Thyroid gland (tissue), 4 donors: ENCODE results near the gene ADGRF3. TPM values are rescaled to one million over a fixed set of nuclear protein-coding genes. Genes with fewer than 3 reads are reported as not detected.

Experiments
- DNase-seq, 2 donors: peaks; one replicate each; pipeline ENCODE4 v3.0.0-alpha.2; 2019
- H3K27ac ChIP-seq, 3 donors: fragments of 200-600 bp; sonication (generic); 1 replicate in 2 of 3; 2 replicates in 1 of 3; pipeline ENCODE4 v1.5.1; 2016 to 2019; ENCODE audit warnings: mild to moderate bottlenecking in 1 of 3, moderate library complexity in 1 of 3
- H3K27me3 ChIP-seq: fragments of 200-600 bp; sonication (generic); one replicate; pipeline ENCODE4 v1.5.1; 2019
- H3K36me3 ChIP-seq, 2 donors: fragments of 200-600 bp; sonication (generic); one replicate each; pipeline ENCODE4 v1.5.1; 2016 to 2019
- H3K4me1 ChIP-seq, 2 donors: fragments of 200-600 bp; sonication (generic); one replicate each; pipeline ENCODE4 v1.5.1; 2017 to 2019
- H3K4me3 ChIP-seq, 3 donors: fragments of 200-600 bp; sonication (generic); replicated peaks in 1 of 3; 1 replicate in 2 of 3; 2 replicates in 1 of 3; pipeline ENCODE4 v1.5.1; 2016; ENCODE audit warnings: mild to moderate bottlenecking in 1 of 3
- H3K9me3 ChIP-seq: fragments of 200-600 bp; sonication (generic); one replicate; pipeline ENCODE4 v1.5.1; 2017
- CTCF ChIP-seq, 6 experiments: fragments of 200-600 bp in 3 of 6; fragments of 450-650 bp in 3 of 6; sonication (generic) in 3 of 6; IDR thresholded peaks; one replicate each; pipeline ENCODE4 v1.5.1; 2016 to 2019; ENCODE audit warnings: antibody characterized with exemption in 6 of 6, mild to moderate bottlenecking in 2 of 6, inconsistent platforms in 1 of 6, moderate library complexity in 1 of 6
- POLR2A ChIP-seq, 2 donors: fragments of 450-650 bp; IDR thresholded peaks; one replicate each; pipeline ENCODE4 v1.6.1; 2017; ENCODE audit warnings: antibody characterized with exemption in 2 of 2, mild to moderate bottlenecking in 2 of 2, moderate library complexity in 1 of 2
- WGBS, 2 donors: methylation state at CpG; one replicate each; pipeline ENCODE4 v1.1.5; 2017; 5-methylcytosine and 5-hydroxymethylcytosine counted together
- intact Hi-C: fragments of 100-400 bp; cut with DNase I; formaldehyde crosslinking; loops from one replicate; pipeline ENCODE4 v1.15.1; 2023
- total RNA-seq, 4 donors: library from RNA; depleted of rRNA; stranded (reverse); fragments of >200 nt; gene quantifications; one replicate each; pipeline ENCODE4 v1.2.3, GENCODE V29; 2016

The ADGRF3 gene, protein sequence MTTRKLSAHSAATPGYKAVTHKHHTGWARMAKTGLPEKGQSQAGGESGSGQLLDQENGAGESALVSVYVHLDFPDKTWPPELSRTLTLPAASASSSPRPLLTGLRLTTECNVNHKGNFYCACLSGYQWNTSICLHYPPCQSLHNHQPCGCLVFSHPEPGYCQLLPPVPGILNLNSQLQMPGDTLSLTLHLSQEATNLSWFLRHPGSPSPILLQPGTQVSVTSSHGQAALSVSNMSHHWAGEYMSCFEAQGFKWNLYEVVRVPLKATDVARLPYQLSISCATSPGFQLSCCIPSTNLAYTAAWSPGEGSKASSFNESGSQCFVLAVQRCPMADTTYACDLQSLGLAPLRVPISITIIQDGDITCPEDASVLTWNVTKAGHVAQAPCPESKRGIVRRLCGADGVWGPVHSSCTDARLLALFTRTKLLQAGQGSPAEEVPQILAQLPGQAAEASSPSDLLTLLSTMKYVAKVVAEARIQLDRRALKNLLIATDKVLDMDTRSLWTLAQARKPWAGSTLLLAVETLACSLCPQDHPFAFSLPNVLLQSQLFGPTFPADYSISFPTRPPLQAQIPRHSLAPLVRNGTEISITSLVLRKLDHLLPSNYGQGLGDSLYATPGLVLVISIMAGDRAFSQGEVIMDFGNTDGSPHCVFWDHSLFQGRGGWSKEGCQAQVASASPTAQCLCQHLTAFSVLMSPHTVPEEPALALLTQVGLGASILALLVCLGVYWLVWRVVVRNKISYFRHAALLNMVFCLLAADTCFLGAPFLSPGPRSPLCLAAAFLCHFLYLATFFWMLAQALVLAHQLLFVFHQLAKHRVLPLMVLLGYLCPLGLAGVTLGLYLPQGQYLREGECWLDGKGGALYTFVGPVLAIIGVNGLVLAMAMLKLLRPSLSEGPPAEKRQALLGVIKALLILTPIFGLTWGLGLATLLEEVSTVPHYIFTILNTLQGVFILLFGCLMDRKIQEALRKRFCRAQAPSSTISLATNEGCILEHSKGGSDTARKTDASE
- under 1 TPM in 2 of 4 donors, not detected in 2; 0.15 to 0.38 TPM for total RNA-seq

DNA sequence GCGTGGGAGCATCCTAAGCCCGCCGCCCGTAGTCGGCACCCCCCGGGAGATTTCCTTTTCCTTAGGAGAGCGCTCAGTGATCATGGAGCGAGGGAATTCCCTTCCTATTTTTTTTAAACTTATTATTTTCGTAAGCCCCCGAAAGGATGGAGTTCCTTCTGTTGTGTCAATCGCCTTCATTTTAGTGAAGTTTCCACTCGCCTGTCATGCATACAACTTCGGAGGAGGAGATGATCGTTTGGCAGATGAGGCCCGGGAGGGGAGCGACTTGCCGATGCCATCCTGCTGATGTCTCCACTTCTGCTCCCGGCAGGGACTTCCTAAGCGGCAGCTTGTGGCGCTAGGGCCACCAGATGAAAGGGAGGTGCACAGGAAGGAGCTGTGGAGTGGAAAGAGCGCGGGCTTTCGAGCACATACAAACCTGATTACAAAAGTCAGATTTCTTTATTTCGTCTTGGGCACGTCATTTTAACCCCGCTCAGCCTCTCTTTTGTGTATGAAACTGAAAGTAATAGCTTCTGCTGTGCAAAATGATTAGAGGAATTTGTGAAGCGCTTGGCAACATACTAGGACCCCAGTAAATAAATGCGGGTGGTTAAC is at the start of gene ADGRF3:
TSS of gene ADGRF3 (minus strand) at position 336 of the 600 bp plus-strand sequence. CDS start 555 bp downstream, outside the sequence.
- peak within 1 kb of the TSS; percentile 78 to 96 (median 89) for H3K27ac ChIP-seq
- TF ChIP-seq POLR2A (IDR thresholded peaks at IDR 0.05) (peak in 1 of 2 donors; percentile 9), CTCF (IDR thresholded peaks at IDR 0.05) (no peak)
- DNase-seq: peak; percentile 71 to 76
- peak within 1 kb of the TSS; percentile 76 to 91 (median 81) for H3K4me3 ChIP-seq
- H3K36me3 ChIP-seq: no peaks in the 10 kb centered on the region
- 0 to 1% methylated on average over 25 to 28 of the region's 28 CpGs for WGBS, 2 donors
- no peaks in the 10 kb centered on the region for H3K9me3 ChIP-seq
- intact Hi-C loops: no loop called here
- peaks cover 15 to 17% of the 10 kb centered on the region in 2 donors for H3K4me1 ChIP-seq
- no peaks in the 10 kb centered on the region for H3K27me3 ChIP-seq

GRCh38 chr2:26395394-26395793 is 48.8 kb upstream of the ADGRF3 start:
- no peak for TF ChIP-seq CTCF (IDR thresholded peaks at IDR 0.05)
- Histone ChIP-seq H3K27ac (no peak overlapping the region), H3K36me3 (no peaks in the 10 kb centered on the region), H3K4me3 (no peak overlapping the region), H3K4me1 (peaks cover 0 to 4% of the 10 kb centered on the region in 2 donors), H3K9me3 (no peaks in the 10 kb centered on the region), H3K27me3 (no peaks in the 10 kb centered on the region)
- no peak for DNase-seq
- intact Hi-C loops: no loop called here
- 59 to 74% methylated on average over 4 of the region's 4 CpGs for WGBS, 2 donors

- H3K4me3 ChIP-seq: no peak overlapping the region
- DNase-seq: no peak
- H3K27me3 ChIP-seq: no peaks in the 10 kb centered on the region
- WGBS, 2 donors: 87 to 88% methylated on average over 4 of the region's 4 CpGs
- TF ChIP-seq CTCF (IDR thresholded peaks at IDR 0.05): no peak
- no peak for TF ChIP-seq POLR2A (IDR thresholded peaks at IDR 0.05)
- intact Hi-C loops: no loop called here
- no peaks in the 10 kb centered on the region for H3K4me1 ChIP-seq
- no peaks in the 10 kb centered on the region for H3K9me3 ChIP-seq
- H3K27ac ChIP-seq: no peak overlapping the region
- no peaks in the 10 kb centered on the region for H3K36me3 ChIP-seq
These were observed 48.1 kb upstream of the ADGRF3 start for GRCh38 chr2:26394694-26395093.

GRCh38 chr2:26387189-26387588 is 40.6 kb upstream of the ADGRF3 start:
- WGBS, 2 donors: 98 to 99% methylated on average over 4 of the region's 4 CpGs
- Histone ChIP-seq H3K4me3 (no peak overlapping the region), H3K27ac (no peak overlapping the region), H3K9me3 (no peaks in the 10 kb centered on the region), H3K27me3 (no peaks in the 10 kb centered on the region), H3K36me3 (no peaks in the 10 kb centered on the region), H3K4me1 (peaks cover 0 to 8% of the 10 kb centered on the region in 2 donors)
- DNase-seq: no peak
- no peak for TF ChIP-seq POLR2A (IDR thresholded peaks at IDR 0.05)
- no peak for TF ChIP-seq CTCF (IDR thresholded peaks at IDR 0.05)
- intact Hi-C loops: no loop called here
